Ishikawa (cell line): Measurements from ENCODE around the gene LONP2.

Source experiments
- CEBPB ChIP-seq: IDR thresholded peaks from 2 replicates; pipeline ENCODE4 v1.6.1; 2012
- CREB1 ChIP-seq: IDR thresholded peaks from 2 replicates; pipeline ENCODE4 v1.6.1; 2012; ENCODE audit warnings: low read depth
- EGR1 ChIP-seq: IDR thresholded peaks from 2 replicates; pipeline ENCODE4 v1.6.1; 2012
- EP300 ChIP-seq: IDR thresholded peaks from 2 replicates; pipeline ENCODE4 v1.6.1; 2012; ENCODE audit warnings: borderline replicate concordance
- FOXM1 ChIP-seq: IDR thresholded peaks from 2 replicates; pipeline ENCODE4 v1.6.1; 2012; ENCODE audit warnings: low read depth, borderline replicate concordance
- MAX ChIP-seq: IDR thresholded peaks from 2 replicates; pipeline ENCODE4 v1.6.1; 2012
- NFIC ChIP-seq: IDR thresholded peaks from 2 replicates; pipeline ENCODE4 v1.6.1; 2012
- RAD21 ChIP-seq: IDR thresholded peaks from 2 replicates; pipeline ENCODE4 v1.6.1; 2012; ENCODE audit warnings: low read depth
- TAF1 ChIP-seq: IDR thresholded peaks from 2 replicates; pipeline ENCODE4 v1.6.1; 2012; ENCODE audit warnings: low read depth, mild to moderate bottlenecking
- TCF12 ChIP-seq: IDR thresholded peaks from 2 replicates; pipeline ENCODE4 v1.6.1; 2012; ENCODE audit warnings: low read depth
- TEAD4 ChIP-seq: IDR thresholded peaks from 2 replicates; pipeline ENCODE4 v1.6.1; 2012
- YY1 ChIP-seq: IDR thresholded peaks from 2 replicates; pipeline ENCODE4 v1.6.1; 2012; ENCODE audit warnings: low read depth
- ZBTB7A ChIP-seq: IDR thresholded peaks from 2 replicates; pipeline ENCODE4 v1.6.1; 2012; ENCODE audit warnings: low read depth
- TF ChIP-seq, protein P1 (sequence below): IDR thresholded peaks from 2 replicates; pipeline ENCODE4 v1.6.1; 2012
- TF ChIP-seq, protein P2 (sequence below): IDR thresholded peaks from 2 replicates; pipeline ENCODE4 v1.6.1; 2012; ENCODE audit warnings: low read depth, mild to moderate bottlenecking

The LONP2 gene

GRCh38 chr16:48347191-48347865, 103.2 kb downstream of the LONP2 start:
- TF ChIP-seq CREB1 (no peak), TCF12 (no peak), RAD21 (no peak), YY1 (no peak), EP300 (no peak), MAX (no peak), ZBTB7A (no peak), TAF1 (no peak), NFIC (no peak), CEBPB (no peak), TEAD4 (no peak), EGR1 (no peak), FOXM1 (no peak)
- TF ChIP-seq, protein P1, sequence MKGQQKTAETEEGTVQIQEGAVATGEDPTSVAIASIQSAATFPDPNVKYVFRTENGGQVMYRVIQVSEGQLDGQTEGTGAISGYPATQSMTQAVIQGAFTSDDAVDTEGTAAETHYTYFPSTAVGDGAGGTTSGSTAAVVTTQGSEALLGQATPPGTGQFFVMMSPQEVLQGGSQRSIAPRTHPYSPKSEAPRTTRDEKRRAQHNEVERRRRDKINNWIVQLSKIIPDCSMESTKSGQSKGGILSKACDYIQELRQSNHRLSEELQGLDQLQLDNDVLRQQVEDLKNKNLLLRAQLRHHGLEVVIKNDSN = no peak
- TF ChIP-seq, protein P2, sequence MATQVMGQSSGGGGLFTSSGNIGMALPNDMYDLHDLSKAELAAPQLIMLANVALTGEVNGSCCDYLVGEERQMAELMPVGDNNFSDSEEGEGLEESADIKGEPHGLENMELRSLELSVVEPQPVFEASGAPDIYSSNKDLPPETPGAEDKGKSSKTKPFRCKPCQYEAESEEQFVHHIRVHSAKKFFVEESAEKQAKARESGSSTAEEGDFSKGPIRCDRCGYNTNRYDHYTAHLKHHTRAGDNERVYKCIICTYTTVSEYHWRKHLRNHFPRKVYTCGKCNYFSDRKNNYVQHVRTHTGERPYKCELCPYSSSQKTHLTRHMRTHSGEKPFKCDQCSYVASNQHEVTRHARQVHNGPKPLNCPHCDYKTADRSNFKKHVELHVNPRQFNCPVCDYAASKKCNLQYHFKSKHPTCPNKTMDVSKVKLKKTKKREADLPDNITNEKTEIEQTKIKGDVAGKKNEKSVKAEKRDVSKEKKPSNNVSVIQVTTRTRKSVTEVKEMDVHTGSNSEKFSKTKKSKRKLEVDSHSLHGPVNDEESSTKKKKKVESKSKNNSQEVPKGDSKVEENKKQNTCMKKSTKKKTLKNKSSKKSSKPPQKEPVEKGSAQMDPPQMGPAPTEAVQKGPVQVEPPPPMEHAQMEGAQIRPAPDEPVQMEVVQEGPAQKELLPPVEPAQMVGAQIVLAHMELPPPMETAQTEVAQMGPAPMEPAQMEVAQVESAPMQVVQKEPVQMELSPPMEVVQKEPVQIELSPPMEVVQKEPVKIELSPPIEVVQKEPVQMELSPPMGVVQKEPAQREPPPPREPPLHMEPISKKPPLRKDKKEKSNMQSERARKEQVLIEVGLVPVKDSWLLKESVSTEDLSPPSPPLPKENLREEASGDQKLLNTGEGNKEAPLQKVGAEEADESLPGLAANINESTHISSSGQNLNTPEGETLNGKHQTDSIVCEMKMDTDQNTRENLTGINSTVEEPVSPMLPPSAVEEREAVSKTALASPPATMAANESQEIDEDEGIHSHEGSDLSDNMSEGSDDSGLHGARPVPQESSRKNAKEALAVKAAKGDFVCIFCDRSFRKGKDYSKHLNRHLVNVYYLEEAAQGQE = no peak

- TF ChIP-seq NFIC (no peak), FOXM1 (no peak), EP300 (no peak), TAF1 (no peak), CEBPB (no peak), TEAD4 (no peak), ZBTB7A (no peak), EGR1 (no peak), MAX (no peak), YY1 (no peak), RAD21 (no peak), CREB1 (no peak), TCF12 (no peak)
- TF ChIP-seq, protein P1 = no peak
Observed at GRCh38 chr16:48347980-48348379, 103.9 kb downstream of the LONP2 start.

DNA sequence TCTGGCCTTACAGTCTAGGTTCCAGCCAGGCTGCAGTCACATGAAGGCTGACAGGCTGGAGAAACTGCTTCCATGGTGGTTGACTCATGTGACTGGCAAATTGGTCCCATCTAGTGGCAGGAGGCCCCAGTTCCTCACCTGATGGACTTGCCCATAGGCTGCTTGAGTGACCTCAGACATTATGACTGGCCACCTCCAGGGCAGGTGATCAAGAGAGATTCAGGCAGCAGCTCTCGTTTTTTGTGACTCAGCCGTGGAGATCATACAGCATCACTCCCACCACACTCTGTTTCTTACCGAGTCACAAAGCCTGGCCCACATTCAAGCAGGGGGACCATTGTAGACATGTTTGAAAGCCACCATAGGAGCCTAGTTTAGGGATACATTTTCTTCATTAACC, 106.6 kb downstream of the LONP2 start:
- no peak for TF ChIP-seq MAX
- TF ChIP-seq TCF12 = no peak
- TF ChIP-seq, protein P2 = no peak
- no peak for TF ChIP-seq ZBTB7A
- TF ChIP-seq CREB1 = no peak
- no peak for TF ChIP-seq TAF1
- TF ChIP-seq, protein P1 = no peak
- no peak for TF ChIP-seq RAD21
- TF ChIP-seq NFIC = no peak
- TF ChIP-seq FOXM1 = no peak

DNA sequence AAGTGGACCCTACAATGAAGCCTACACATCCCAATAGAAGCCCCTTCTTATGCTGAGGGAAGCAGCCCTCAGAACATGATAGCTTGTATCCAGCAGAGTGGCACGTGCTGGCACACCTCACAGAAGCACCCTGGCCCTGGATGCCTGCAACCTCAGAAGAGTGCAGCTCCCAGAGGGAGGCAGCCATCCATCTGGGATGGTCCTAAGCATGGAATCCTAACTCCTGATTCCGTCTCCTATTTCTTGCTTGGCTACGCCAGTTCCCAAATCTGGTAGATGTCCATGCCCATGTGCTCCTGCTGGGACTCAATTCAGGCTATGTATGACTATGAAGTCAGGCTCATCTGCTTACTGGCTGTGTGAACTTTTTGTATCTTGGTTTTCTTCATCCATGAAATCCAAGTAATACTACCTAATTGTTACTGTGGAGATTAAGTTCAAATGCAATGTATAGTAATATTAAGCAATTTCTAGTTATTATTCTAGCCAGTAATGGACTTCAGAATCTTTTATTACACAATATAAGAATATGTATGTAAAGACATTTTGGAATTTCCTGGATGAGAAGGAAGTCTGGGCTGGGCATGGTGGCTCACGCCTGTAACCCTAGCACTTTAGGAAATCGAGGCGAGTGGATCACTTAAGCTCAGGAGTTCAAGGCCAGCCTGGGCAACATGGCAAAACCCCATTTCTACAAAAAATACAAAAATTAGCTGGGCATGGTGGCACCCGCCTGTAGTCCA, 108.7 kb downstream of the LONP2 start:
- TF ChIP-seq, protein P1 = no peak
- TF ChIP-seq RAD21 = no peak
- TF ChIP-seq NFIC = no peak
- TF ChIP-seq CEBPB = no peak
- no peak for TF ChIP-seq EGR1
- no peak for TF ChIP-seq CREB1
- no peak for TF ChIP-seq TCF12
- TF ChIP-seq MAX = no peak
- no peak for TF ChIP-seq TEAD4
- TF ChIP-seq YY1 = no peak
- TF ChIP-seq FOXM1 = no peak
- TF ChIP-seq, protein P2 = no peak
- TF ChIP-seq TAF1 = no peak
- TF ChIP-seq ZBTB7A = no peak
- TF ChIP-seq EP300 = no peak
